Mucosa of descending colon (tissue), 3 donors: ENCODE measurements around the gene EEF1B2. TPM values are rescaled to one million over a fixed set of nuclear protein-coding genes. Genes with fewer than 3 reads are reported as not detected.
"Not testable (repeated sequence)": the region's sequence is repeated elsewhere in the genome, so short reads cannot be mapped to it uniquely, and the experiment has no call there.

ENCODE experiments used
- ATAC-seq: fragments of 200-7000 bp; cut with Tn5 transposase; one replicate; pipeline ENCODE4 v1.9.1; 2020; ENCODE audit warnings: mild to moderate bottlenecking, moderate library complexity
- DNase-seq, 3 donors: peaks; one replicate each; pipeline ENCODE4 v3.0.0-alpha.2; 2020
- H3K36me3 ChIP-seq: fragments of 200-600 bp; one replicate; pipeline ENCODE4 v1.8.0; 2021; ENCODE audit warnings: low read depth, mild to moderate bottlenecking
- H3K4me1 ChIP-seq: fragments of 200-600 bp; one replicate; pipeline ENCODE4 v1.8.0; 2021; ENCODE audit warnings: low read depth, mild to moderate bottlenecking
- H3K4me3 ChIP-seq: fragments of 200-600 bp; one replicate; pipeline ENCODE4 v1.8.0; 2021; ENCODE audit warnings: mild to moderate bottlenecking
- H3K9me3 ChIP-seq: fragments of 200-600 bp; one replicate; pipeline ENCODE4 v1.8.0; 2021; ENCODE audit warnings: mild to moderate bottlenecking
- intact Hi-C, 2 donors: fragments of 100-400 bp; cut with DNase I in 1 of 2; cut with micrococcal nuclease in 1 of 2; formaldehyde crosslinking; loops; one replicate each; pipeline versions ENCODE4 v1.11.0 to v1.11.1; 2022; cut with DNase I, micrococcal nuclease
- total RNA-seq, 3 donors: library from RNA; stranded (reverse); fragmentation: NEBNext Ultra II Directional in 2 of 3; extraction: Animal tissue kit (Norgen Biotek cat#: 25700) in 2 of 3; gene quantifications; one replicate each; pipeline versions ENCODE4 v1.2.1 to v1.2.4, GENCODE V29; 2021 to 2023
- TF ChIP-seq, protein P1 (sequence below): fragments of 200-600 bp; IDR thresholded peaks from one replicate; pipeline ENCODE4 v1.8.0; 2022; ENCODE audit warnings: antibody characterized with exemption, mild to moderate bottlenecking
- donor health status: DM: no; HTN: no; CAD: no; lungs with moderate emphysema.
- donor health status: DM: no; HTN: no; CAD: no.
- donor health status: DM: no; HTN: yes; CAD: no.

EEF1B2 gene
- total RNA-seq, 3 donors from 2014 or later: 374 to 475 (median 385) TPM

DNA sequence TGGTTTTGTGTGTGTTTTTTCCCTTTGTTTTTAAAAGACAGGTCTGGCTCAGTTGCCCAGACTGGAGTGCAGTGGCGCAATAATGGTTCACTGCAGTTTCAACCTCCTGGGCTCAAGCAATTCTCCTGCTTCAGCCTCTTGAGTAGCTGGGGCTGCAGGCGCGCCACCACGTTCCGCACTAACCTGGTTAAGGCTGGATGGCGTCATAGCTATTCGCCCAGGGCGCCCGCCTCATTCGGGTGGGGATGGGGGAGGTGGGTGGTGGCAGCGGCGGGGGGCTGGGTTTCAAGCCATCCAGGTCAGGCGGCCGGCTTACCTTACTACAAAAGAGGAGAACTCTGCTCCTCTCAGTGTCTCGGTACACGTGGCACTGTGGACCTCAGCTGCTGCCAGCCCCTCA is 42.8 kb downstream of the EEF1B2 start:
- Histone ChIP-seq H3K4me1 (no peaks in the 10 kb centered on the region), H3K36me3 (no peaks in the 10 kb centered on the region), H3K9me3 (no peaks in the 10 kb centered on the region), H3K4me3 (no peak overlapping the region)
- intact Hi-C loops: no loop called here
- TF ChIP-seq, protein P1, sequence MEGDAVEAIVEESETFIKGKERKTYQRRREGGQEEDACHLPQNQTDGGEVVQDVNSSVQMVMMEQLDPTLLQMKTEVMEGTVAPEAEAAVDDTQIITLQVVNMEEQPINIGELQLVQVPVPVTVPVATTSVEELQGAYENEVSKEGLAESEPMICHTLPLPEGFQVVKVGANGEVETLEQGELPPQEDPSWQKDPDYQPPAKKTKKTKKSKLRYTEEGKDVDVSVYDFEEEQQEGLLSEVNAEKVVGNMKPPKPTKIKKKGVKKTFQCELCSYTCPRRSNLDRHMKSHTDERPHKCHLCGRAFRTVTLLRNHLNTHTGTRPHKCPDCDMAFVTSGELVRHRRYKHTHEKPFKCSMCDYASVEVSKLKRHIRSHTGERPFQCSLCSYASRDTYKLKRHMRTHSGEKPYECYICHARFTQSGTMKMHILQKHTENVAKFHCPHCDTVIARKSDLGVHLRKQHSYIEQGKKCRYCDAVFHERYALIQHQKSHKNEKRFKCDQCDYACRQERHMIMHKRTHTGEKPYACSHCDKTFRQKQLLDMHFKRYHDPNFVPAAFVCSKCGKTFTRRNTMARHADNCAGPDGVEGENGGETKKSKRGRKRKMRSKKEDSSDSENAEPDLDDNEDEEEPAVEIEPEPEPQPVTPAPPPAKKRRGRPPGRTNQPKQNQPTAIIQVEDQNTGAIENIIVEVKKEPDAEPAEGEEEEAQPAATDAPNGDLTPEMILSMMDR: no peak
- DNase-seq (no peak), ATAC-seq (no peak)

DNA sequence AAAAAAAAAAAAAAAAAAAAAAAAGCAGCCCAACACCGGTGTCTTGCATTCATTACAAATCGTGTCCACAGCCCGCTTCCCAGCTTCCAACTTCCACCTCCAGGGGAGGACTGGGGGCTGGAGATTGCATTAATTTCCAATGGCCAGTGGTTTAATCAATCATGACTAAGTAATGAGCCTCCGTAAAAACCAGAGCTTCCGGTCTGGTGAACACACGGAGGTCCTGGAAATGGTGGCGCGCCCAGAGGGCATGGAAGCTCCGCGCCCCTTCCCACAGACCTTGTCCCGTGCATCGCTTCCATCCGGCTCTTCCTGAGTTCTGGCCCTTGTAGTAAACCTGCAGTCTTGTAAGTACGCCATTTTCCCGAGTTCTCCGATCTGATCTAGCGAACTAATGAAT is 43.6 kb downstream of the EEF1B2 start:
- Histone ChIP-seq H3K36me3 (no peaks in the 10 kb centered on the region), H3K4me3 (no peak overlapping the region), H3K4me1 (no peaks in the 10 kb centered on the region), H3K9me3 (no peaks in the 10 kb centered on the region)
- DNase-seq (no peak), ATAC-seq (no peak)
- intact Hi-C loops: no loop called here
- TF ChIP-seq, protein P1: no peak

DNA sequence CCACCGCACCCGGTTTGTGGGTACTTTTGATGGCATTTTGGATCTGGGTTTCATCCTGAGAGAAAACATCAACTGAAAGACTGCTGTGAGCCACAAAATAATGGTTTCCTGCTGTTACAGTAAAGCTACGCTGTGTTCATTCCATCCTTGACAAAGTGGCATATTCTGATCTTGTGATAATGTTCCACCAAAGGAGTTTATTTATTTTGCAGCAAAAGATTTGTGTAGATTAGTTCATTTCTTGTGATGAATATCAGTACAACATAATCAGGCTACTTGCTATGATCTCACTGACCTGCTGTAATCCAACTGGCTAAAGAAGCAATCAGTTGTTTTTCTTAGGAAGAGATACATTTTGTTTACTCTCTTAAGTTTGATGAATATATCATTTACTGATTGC is 45.0 kb downstream of the EEF1B2 start:
- Histone ChIP-seq H3K36me3 (no peaks in the 10 kb centered on the region), H3K4me1 (no peaks in the 10 kb centered on the region), H3K9me3 (no peaks in the 10 kb centered on the region), H3K4me3 (no peak overlapping the region)
- intact Hi-C loops: no loop called here
- DNase-seq (no peak), ATAC-seq (no peak)
- TF ChIP-seq, protein P1: no peak

DNA sequence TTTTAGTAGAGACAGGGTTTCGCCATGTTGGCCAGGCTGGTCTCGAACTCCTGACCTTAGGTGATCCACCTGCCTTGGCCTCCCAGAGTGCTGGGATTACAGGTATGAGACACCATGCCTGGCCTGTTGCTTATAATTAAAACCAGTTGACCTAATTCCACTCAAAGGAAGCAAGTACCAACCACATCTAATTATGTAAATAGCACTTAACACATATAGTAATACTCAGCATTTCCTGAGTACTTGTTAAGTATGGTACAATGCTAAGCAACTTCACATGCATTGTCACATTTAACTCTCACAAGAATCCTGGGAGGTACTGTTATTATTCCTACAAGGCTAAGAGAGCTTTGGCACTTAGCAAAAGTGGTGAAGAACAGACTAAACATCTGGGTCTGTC is 47.6 kb downstream of the EEF1B2 start:
- H3K36me3 ChIP-seq, DNase-seq, intact Hi-C loops, H3K4me1 ChIP-seq, ATAC-seq, H3K4me3 ChIP-seq, H3K9me3 ChIP-seq: not testable (repeated sequence)

DNA sequence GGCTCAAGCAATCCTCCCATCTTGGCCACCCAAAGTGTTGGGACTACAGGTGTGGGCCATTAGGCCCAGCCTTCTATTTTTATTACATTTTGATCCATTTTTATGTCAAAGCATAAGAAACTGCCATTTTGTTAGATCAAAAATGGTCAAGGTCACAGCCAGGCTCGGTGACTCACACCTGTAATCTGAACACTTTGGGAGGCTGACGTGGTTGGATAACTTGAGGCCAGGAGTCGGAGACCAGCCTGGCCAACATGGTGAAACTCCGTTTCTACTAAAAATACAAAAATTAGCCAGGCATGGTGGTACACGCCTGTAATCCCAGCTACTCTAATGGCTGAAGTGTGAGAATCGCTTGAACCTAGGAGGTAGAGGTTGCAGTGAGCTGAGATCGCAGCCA is 49.2 kb downstream of the EEF1B2 start:
- Histone ChIP-seq H3K4me1 (no peaks in the 10 kb centered on the region), H3K36me3 (no peaks in the 10 kb centered on the region), H3K9me3 (no peaks in the 10 kb centered on the region), H3K4me3 (no peak overlapping the region)
- intact Hi-C loops: no loop called here
- ATAC-seq (no peak), DNase-seq (no peak)
- TF ChIP-seq, protein P1: no peak

DNA sequence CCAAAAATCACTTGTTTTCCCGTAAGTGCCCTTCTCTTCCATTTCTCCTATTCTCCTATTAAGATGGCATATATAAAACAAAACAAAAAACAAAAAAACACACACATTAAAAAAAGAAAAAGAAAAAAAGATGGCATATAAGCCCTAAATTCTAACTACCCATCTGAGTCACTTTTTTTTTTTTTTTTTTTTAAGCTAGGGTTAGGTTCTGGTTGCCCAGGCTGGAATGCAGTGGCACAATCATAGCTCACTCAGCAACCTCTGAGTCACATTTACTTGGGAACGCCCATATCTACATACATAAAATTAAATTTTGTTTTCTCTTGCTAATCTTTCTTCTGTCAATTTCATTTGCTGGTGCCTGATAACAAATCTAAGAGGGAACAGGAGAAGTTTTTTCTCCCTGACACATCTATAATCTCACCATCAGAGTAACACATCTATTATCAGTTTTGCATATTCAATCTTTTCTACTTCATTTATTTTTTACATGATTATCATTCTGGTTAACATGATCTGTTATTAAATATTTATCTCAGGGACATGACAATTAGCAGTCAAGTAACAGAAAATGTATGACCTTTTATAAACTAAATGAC is 52.1 kb downstream of the EEF1B2 start:
- intact Hi-C loops: no loop called here
- Histone ChIP-seq H3K36me3 (no peaks in the 10 kb centered on the region), H3K4me3 (no peak overlapping the region), H3K9me3 (no peaks in the 10 kb centered on the region), H3K4me1 (no peaks in the 10 kb centered on the region)
- no peak for ATAC-seq
- TF ChIP-seq, protein P1: no peak
- DNase-seq: no peak

Other genes with a start within 250 kb of the EEF1B2 start
- gene INO80D, start 73.7 kb upstream of the EEF1B2 start, total RNA-seq: 10 to 100 TPM; 27.3 to 36.2 (median 30.8) TPM
- 100 to 1,000 TPM; 132 to 172 (median 140) TPM for gene NDUFS1, start 451 bp upstream of the EEF1B2 start, total RNA-seq
- gene ZDBF2, start 114.8 kb downstream of the EEF1B2 start, total RNA-seq: 10 to 100 TPM in 1 of 3 donors, 1 to 10 TPM in 2; 3.9 to 18.3 (median 3.9) TPM